ENCODE data around the gene TOM1L2. TPM values are rescaled to one million over a fixed set of nuclear protein-coding genes. Genes with fewer than 3 reads are reported as not detected.

TOM1L2 gene
- total and polyA plus RNA-seq, 2 donors (not counting 1 experiment from before 2014, with no cell fraction given): 33.9 to 35.9 TPM

DNA sequence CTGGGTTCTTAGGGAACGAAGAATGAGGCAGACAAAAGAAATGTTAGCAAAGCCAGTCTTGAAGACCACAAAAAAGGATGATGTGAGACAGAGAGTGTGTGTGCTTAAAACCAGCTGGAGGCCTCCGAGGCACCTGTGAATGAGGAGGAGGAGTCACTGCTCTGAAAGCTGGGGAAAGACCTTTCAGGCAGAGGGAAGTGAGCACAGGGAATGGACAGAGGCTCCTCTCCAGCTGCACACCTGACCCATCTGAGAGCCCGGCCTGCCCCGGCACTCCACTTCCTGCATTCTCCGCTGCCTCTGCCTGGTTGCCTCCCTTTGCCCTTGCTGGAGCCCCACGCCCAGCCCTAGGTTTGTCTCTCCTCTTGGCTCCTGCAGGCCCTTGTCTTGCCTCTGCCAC, 80.2 kb downstream of the TOM1L2 start:
- Histone ChIP-seq H3K79me2 (ENCODE audit: control insufficient read depth, insufficient read depth, low read length) (no peaks in the 10 kb centered on the region), H4K20me1 (ENCODE audit: control insufficient read depth, extremely low read depth, insufficient read depth, low read length) (no peaks in the 10 kb centered on the region), H3K4me2 (ENCODE audit: extremely low read depth, insufficient read depth, low read length) (no peak overlapping the region), H3K9ac (ENCODE audit: insufficient read depth, low read length) (no peak overlapping the region), H3K4me1 (ENCODE audit: control insufficient read depth, extremely low read depth, insufficient read depth, low read length) (no peaks in the 10 kb centered on the region), H3K9me3 (ENCODE audit: control insufficient read depth, insufficient read depth, low read depth, low read length) (no peaks in the 10 kb centered on the region), H3K27me3 (ENCODE audit: control insufficient read depth, insufficient read depth, low read length) (no peaks in the 10 kb centered on the region), H3K4me3 (replicated peaks in 1 of 4; ENCODE audit: control extremely low read depth in 1 of 4, insufficient read depth in 1 of 4, low read depth in 3 of 4, low read length in 4 of 4) (no peak overlapping the region), H3K27ac (ENCODE audit: insufficient read depth, low read length) (no peak overlapping the region), H2AFZ (ENCODE audit: low read length) (no peak overlapping the region), H3K36me3 (ENCODE audit: control insufficient read depth, insufficient read depth, low read length) (peaks cover 5% of the 10 kb centered on the region)
- DNase-seq (ENCODE audit: low read depth in 2 of 2): no peak
- TF ChIP-seq, protein P1, sequence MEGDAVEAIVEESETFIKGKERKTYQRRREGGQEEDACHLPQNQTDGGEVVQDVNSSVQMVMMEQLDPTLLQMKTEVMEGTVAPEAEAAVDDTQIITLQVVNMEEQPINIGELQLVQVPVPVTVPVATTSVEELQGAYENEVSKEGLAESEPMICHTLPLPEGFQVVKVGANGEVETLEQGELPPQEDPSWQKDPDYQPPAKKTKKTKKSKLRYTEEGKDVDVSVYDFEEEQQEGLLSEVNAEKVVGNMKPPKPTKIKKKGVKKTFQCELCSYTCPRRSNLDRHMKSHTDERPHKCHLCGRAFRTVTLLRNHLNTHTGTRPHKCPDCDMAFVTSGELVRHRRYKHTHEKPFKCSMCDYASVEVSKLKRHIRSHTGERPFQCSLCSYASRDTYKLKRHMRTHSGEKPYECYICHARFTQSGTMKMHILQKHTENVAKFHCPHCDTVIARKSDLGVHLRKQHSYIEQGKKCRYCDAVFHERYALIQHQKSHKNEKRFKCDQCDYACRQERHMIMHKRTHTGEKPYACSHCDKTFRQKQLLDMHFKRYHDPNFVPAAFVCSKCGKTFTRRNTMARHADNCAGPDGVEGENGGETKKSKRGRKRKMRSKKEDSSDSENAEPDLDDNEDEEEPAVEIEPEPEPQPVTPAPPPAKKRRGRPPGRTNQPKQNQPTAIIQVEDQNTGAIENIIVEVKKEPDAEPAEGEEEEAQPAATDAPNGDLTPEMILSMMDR (conservative IDR thresholded peaks at IDR 0.05 in 1 of 2, IDR thresholded peaks at IDR 0.05 in 1 of 2; ENCODE audit: low read depth in 1 of 2, low read length in 2 of 2): no peak
- no peak for TF ChIP-seq EZH2 (IDR thresholded peaks at IDR 0.05; ENCODE audit: low read length, missing control alignments)

DNA sequence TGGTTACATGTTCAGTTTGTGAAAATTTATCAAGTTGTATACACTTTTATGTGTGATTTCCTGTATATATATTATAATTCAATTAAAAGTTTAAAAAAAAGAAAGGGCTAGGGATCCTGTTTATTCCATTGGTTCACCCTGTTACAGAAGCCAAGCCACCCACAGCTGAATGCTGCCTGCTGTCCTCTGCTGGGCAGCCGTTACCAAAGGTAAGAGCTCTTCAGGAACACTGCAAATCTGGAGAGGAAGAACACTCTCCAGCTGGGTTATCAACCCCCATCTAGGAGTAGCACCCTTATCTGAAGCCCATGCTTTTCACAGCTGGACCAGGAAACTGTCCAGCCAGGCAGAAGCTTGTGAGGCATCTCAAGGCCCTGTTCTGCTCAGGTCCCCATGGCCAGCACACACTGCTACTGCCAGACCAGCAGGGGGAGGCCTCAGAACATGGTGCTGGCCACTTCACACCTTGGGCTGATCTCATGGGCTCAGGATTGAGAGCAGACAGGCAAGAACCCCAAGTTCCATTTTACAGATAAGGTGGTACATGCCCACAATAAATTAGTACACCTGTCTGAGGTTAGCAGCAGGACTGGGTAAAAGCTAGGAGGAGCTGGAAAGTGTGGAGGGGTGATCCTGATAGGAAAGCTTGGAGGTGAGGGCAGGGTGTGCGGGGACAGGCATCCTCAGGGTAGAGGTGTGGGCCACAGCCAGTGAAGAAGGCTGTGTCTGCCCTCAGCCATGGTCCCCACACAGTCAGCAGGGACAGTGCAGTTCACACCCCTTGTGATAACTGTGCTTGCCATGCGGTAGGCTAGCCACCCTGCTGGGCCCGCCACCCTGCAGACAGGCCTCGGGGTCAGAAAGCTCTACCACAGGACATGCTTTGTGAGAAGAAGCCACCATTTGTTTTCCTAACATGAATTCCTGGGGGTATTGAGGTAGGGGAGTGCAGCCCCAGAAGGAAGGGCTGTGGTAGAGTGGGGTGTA, 81.1 kb downstream of the TOM1L2 start:
- H3K9me3 ChIP-seq (ENCODE audit: control insufficient read depth, insufficient read depth, low read depth, low read length): no peaks in the 10 kb centered on the region
- H3K9ac ChIP-seq (ENCODE audit: insufficient read depth, low read length): no peak overlapping the region
- no peak overlapping the region for H3K4me2 ChIP-seq (ENCODE audit: extremely low read depth, insufficient read depth, low read length)
- no peak overlapping the region for H3K27ac ChIP-seq (ENCODE audit: insufficient read depth, low read length)
- H3K27me3 ChIP-seq (ENCODE audit: control insufficient read depth, insufficient read depth, low read length): no peaks in the 10 kb centered on the region
- TF ChIP-seq, protein P1 (conservative IDR thresholded peaks at IDR 0.05 in 1 of 2, IDR thresholded peaks at IDR 0.05 in 1 of 2; ENCODE audit: low read depth in 1 of 2, low read length in 2 of 2): peak; percentile 79 to 86
- TF ChIP-seq EZH2 (IDR thresholded peaks at IDR 0.05; ENCODE audit: low read length, missing control alignments): no peak
- no peak overlapping the region for H2AFZ ChIP-seq (ENCODE audit: low read length)
- DNase-seq (ENCODE audit: low read depth in 2 of 2): peak; percentile 68 to 80
- no peak overlapping the region for H3K4me3 ChIP-seq (replicated peaks in 1 of 4; ENCODE audit: control extremely low read depth in 1 of 4, insufficient read depth in 1 of 4, low read depth in 3 of 4, low read length in 4 of 4)
- peaks cover 2% of the 10 kb centered on the region for H3K36me3 ChIP-seq (ENCODE audit: control insufficient read depth, insufficient read depth, low read length)
- H3K79me2 ChIP-seq (ENCODE audit: control insufficient read depth, insufficient read depth, low read length): no peaks in the 10 kb centered on the region
- H3K4me1 ChIP-seq (ENCODE audit: control insufficient read depth, extremely low read depth, insufficient read depth, low read length): no peaks in the 10 kb centered on the region
- no peaks in the 10 kb centered on the region for H4K20me1 ChIP-seq (ENCODE audit: control insufficient read depth, extremely low read depth, insufficient read depth, low read length)

DNA sequence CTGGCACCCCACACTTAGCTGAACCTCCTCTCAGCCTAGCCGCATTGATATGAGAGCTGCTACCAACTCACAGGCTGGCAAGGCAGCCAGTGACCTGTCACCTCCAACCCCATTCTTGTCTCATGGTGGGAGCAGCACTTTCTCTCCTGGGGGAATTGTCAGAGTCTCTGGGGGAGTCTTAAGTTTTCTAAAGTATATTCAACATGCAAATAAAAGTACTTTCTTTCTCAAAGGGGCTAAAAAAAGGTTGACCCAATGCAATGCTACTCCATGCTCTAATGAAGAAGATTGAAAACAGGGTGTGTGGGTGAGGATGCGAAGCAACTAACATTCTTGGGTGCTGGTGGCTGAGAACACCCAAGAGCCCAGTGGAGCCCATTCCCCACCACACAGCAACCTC, 82.3 kb downstream of the TOM1L2 start:
- no peak for TF ChIP-seq EZH2 (IDR thresholded peaks at IDR 0.05; ENCODE audit: low read length, missing control alignments)
- TF ChIP-seq, protein P1 (conservative IDR thresholded peaks at IDR 0.05 in 1 of 2, IDR thresholded peaks at IDR 0.05 in 1 of 2; ENCODE audit: low read depth in 1 of 2, low read length in 2 of 2): no peak
- Histone ChIP-seq H4K20me1 (ENCODE audit: control insufficient read depth, extremely low read depth, insufficient read depth, low read length) (no peaks in the 10 kb centered on the region), H3K4me2 (ENCODE audit: extremely low read depth, insufficient read depth, low read length) (no peak overlapping the region), H3K36me3 (ENCODE audit: control insufficient read depth, insufficient read depth, low read length) (no peaks in the 10 kb centered on the region), H3K27me3 (ENCODE audit: control insufficient read depth, insufficient read depth, low read length) (no peaks in the 10 kb centered on the region), H3K4me3 (replicated peaks in 1 of 4; ENCODE audit: control extremely low read depth in 1 of 4, insufficient read depth in 1 of 4, low read depth in 3 of 4, low read length in 4 of 4) (no peak overlapping the region), H3K27ac (ENCODE audit: insufficient read depth, low read length) (no peak overlapping the region), H3K79me2 (ENCODE audit: control insufficient read depth, insufficient read depth, low read length) (no peaks in the 10 kb centered on the region), H3K4me1 (ENCODE audit: control insufficient read depth, extremely low read depth, insufficient read depth, low read length) (no peaks in the 10 kb centered on the region), H3K9me3 (ENCODE audit: control insufficient read depth, insufficient read depth, low read depth, low read length) (no peaks in the 10 kb centered on the region), H2AFZ (ENCODE audit: low read length) (no peak overlapping the region), H3K9ac (ENCODE audit: insufficient read depth, low read length) (no peak overlapping the region)
- DNase-seq (ENCODE audit: low read depth in 2 of 2): no peak

Measured in fibroblast of lung (primary cell).